SKM-1 treated with dmso at 0.1 percent for 144 hours (cell line): Measurements from ENCODE around the gene ERFL.

ENCODE experiments used
- DNase-seq: peaks from one replicate; lab custom pipeline; 2025; ENCODE audit not compliant: unreplicated experiment; lab: John Stamatoyannopoulos, UW

ERFL gene

GRCh38 chr19:41901707-41902360 is 26.4 kb downstream of the ERFL start:
- no peak for DNase-seq

DNA sequence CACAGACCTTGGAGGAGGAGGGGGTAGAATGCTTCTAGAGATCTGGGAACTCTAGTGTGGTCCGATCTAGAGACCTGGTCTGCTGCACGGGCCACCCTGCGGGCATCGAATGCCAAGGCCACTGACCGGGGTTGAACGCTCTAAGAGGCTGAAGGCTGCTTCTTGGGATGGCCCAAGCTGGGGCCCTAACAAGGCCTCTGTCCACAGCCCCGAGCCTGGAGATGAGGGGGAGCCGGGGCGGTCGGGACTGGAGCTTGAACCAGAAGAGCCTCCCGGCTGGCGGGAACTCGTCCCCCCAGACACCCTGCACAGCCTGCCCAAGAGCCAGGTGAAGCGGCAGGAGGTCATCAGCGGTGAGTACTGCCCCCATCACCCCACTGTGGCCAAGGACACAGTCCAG is 30.0 kb downstream of the ERFL start:
- DNase-seq = no peak

- no peak for DNase-seq
Measured at GRCh38 chr19:41897820-41898219, 30.4 kb downstream of the ERFL start.

DNA sequence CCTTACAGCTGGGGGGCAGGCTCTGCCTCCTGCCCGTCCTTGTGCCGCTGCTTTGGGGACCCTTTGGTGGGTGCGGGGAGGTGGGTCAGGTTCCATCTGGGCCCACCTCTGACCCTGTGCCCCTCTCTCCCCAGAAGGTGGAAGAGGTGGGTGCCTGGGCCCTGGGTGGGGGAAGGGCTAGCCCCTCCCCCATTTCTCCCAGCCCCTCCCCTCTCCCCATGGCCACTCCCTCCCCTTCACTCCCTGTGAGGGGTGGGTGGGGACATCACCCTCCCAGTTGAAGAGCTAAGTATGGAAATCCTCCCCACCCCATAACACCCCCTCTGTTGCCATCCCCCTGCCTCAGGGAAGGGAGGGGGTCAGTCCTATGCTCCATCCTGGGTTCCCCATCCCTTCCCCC is 31.1 kb downstream of the ERFL start:
- DNase-seq = no peak

DNA sequence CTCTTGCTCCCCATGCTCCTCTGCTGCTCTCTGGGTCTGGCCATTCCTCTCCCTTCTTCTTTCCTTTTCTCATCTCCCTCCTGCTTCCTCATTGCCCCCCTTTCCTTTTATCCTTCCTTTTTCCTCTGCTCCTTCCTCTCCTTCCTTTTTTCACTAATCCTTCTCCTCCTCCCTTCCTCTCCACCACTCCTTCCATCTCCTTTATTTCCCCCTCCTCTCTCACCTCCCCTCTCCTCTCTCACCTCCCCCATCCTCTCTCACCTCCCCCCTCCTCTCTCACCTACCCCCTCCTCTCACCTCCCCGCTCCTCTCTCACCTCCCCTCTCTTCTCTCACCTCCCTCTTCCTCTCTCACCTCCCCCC is 31.7 kb downstream of the ERFL start:
- DNase-seq = no peak

GRCh38 chr19:41895745-41896580 is 32.3 kb downstream of the ERFL start:
- DNase-seq = no peak

- no peak for DNase-seq
Measured at GRCh38 chr19:41894350-41894749, 33.9 kb downstream of the ERFL start.

DNA sequence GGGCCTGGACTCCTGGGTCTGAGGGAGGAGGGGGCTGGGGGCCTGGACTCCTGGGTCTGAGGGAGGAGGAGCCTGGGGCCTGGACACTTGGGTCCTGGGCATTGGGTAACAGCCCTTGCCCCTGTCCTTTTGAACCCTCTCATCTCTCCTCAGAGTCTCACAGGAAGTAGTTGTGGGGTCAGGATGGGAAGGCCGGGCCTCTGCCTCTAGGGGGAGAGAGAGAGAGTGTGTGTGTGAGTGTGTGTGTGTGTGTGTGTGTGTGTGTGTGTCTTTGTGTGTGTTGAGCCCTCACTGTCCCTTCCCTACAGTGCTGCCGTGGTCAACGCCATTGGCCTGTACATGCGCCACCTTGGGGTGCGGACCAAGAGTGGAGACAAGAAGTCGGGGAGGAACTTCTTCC is 34.4 kb downstream of the ERFL start:
- DNase-seq = no peak

DNA sequence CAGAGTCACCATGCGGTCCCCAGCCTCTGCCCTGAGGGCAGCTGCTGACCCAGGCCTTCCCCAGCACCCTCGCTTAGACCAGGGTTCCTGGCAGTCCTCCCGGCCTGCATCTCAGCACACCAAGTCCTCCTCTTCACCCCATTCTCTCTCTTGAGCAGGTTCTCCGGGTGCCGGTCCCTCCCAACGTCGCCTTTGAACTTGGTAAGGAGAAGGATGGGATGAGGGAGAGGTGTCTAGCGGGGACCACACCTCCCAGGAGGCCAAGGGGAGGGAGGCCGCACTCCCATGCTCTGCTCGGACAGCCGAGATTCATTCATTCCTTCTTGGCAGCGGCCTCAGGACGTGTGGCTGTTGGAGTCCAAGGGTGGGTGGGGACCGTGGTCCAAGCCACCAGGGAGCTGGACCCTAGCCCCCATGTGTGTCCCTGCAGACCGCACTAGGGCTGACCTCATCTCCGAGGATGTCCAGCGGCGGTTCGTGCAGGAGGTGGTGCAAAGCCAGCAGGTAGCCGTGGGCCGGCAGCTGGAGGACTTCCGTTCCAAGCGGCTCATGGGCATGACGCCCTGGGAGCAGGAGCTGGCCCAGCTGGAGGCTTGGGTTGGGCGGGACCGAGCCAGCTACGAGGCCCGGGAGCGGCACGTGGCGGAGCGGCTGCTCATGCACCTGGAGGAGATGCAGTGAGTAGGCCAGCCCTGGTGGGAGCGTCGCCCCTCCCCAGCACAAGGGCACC is 35.9 kb downstream of the ERFL start:
- DNase-seq = no peak

DNA sequence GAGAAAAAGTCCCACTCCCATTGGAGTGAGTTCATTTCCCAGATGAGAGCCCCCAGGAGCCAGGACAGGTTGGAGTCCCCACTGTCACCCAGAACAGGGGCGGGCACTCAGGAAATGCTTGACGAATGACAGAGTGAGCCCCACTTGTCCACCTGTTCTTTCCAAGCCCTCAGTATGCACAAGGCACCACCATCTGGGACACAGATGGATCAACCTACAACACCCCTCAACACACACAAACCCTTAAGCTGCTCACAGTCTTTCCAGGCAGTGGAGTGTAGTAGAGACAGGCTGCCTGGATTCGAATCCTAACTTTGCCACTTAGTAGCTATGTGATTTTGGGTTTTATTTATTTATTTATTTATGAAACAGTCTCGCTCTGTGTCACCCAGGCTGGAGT is 37.3 kb downstream of the ERFL start:
- no peak for DNase-seq

- no peak for DNase-seq
Measured at GRCh38 chr19:41889896-41890295, 38.4 kb downstream of the ERFL start.

DNA sequence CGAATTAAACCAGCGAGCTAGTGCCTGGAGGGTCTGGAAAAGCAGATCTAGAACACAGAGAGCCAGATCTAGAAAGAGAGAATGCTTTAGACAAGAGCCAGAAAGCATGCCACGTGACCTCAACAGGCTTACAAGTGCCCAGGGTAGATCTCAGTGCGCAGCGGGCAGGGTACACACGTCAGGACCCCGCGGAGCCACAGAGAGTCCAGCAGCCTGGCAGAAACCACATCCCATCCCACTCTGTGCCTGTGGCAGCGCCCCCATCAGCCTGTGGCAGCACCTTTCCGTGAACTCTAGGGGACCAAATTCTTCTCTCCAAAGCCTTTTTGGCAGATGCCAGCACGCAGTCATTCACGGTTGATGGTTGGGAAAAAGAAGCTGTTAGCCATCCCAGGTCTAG is 39.3 kb downstream of the ERFL start:
- no peak for DNase-seq

- no peak for DNase-seq
Measured at GRCh38 chr19:41887711-41888382, 40.4 kb downstream of the ERFL start.

- no peak for DNase-seq
Measured at GRCh38 chr19:41886761-41887710, 41.2 kb downstream of the ERFL start.

- DNase-seq = peak; percentile 84
Measured at GRCh38 chr19:41883821-41884733, 44.2 kb downstream of the ERFL start.

DNA sequence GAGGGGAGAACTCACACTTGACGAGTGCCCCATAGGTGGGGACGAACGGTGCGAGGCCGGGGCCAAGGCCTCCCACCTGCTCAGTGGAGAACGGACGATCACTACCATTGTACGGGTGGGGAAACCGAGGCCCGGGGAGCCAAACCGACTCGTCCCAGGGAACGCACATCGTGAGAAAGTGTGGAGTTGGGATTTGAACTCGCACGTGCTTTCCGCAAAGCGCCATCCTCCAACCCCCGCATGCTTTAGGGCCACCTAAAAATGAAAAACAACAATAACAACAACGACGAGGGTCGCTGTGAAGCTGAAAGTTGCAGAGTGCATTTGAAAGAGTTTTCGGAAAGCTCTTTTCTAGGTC is 44.8 kb downstream of the ERFL start:
- no peak for DNase-seq

GRCh38 chr19:41882568-41883462 is 45.4 kb downstream of the ERFL start, which contains the start of gene ARHGEF1:
Gene ARHGEF1, plus strand, starts transcription at chr19:41883184. Its CDS starts 4,899 bp downstream, at chr19:41888083.
- no peak for DNase-seq

- DNase-seq = no peak
Measured at GRCh38 chr19:41880329-41880708, 47.9 kb downstream of the ERFL start.
